HepG2 (cell line): Measurements from ENCODE around the gene CDH1. TPM values are rescaled to one million over a fixed set of nuclear protein-coding genes. Genes with fewer than 3 reads are reported as not detected.

Experiments used
- AHR ChIP-seq: IDR thresholded peaks from 2 replicates; pipeline ENCODE4 v1.6.1; 2018; ENCODE audit warnings: missing genetic modification reagents, missing compliant biosample characterization
- ELF1 ChIP-seq: sonication (generic); formaldehyde crosslinking; IDR thresholded peaks from 2 replicates; pipeline ENCODE4 v1.4.0; 2020; ENCODE audit warnings: missing genetic modification reagents
- NFAT5 ChIP-seq: sonication (generic); formaldehyde crosslinking; IDR thresholded peaks from 2 replicates; pipeline ENCODE4 v1.4.0; 2020; ENCODE audit warnings: missing genetic modification reagents
- NFATC3 ChIP-seq: sonication (generic); formaldehyde crosslinking; IDR thresholded peaks from 2 replicates; pipeline ENCODE4 v1.5.1; 2020; ENCODE audit warnings: mild to moderate bottlenecking, missing genetic modification reagents
- RCOR2 ChIP-seq: IDR thresholded peaks from 2 replicates; pipeline ENCODE4 v1.6.1; 2016; ENCODE audit warnings: missing biosample characterization, missing genetic modification reagents
- RELA ChIP-seq: sonication (generic); formaldehyde crosslinking; IDR thresholded peaks from 2 replicates; pipeline ENCODE4 v1.4.0; 2020; ENCODE audit warnings: missing genetic modification reagents
- XBP1 ChIP-seq: sonication (generic); formaldehyde crosslinking; IDR thresholded peaks from 2 replicates; pipeline ENCODE4 v1.5.0; 2020; ENCODE audit warnings: missing genetic modification reagents
- ZFYVE20 ChIP-seq: sonication (generic); formaldehyde crosslinking; IDR thresholded peaks from 2 replicates; pipeline ENCODE4 v1.8.0; 2023; ENCODE audit warnings: low read depth, mild to moderate bottlenecking, moderate library complexity, missing genetic modification reagents, borderline replicate concordance
- ZNF234 ChIP-seq: sonication (generic); formaldehyde crosslinking; conservative IDR thresholded peaks from 2 replicates; pipeline ENCODE4 v1.5.1; 2020; ENCODE audit warnings: mild to moderate bottlenecking, missing genetic modification reagents
- ZNF367 ChIP-seq: sonication (generic); formaldehyde crosslinking; IDR thresholded peaks from 2 replicates; pipeline ENCODE4 v1.4.0; 2020; ENCODE audit warnings: missing genetic modification reagents, borderline replicate concordance
- ZNF557 ChIP-seq: sonication (generic); formaldehyde crosslinking; IDR thresholded peaks from 2 replicates; pipeline ENCODE4 v1.4.0; 2020; ENCODE audit warnings: missing genetic modification reagents
- ZNF644 ChIP-seq: IDR thresholded peaks from 2 replicates; pipeline ENCODE4 v1.6.1; 2016; ENCODE audit warnings: low read depth
- ZNF780A ChIP-seq: sonication (generic); formaldehyde crosslinking; IDR thresholded peaks from 2 replicates; pipeline ENCODE4 v1.8.0; 2022; ENCODE audit warnings: mild to moderate bottlenecking, missing genetic modification reagents, moderate library complexity
- polyA plus RNA-seq, 8 experiments: library from polyadenylated mRNA; depleted of rRNA in 3 of 8; stranded (reverse) in 7 of 8; unstranded in 1 of 8; fragments of >200 nt; fragmentation: Illumina TruSeq in 4 of 8; extraction: Trizol in 4 of 8; gene quantifications; 2 replicates each; pipeline versions ENCODE4 v1.2.1 to v1.2.3, GENCODE V29; 2011 to 2016; ENCODE audit warnings: low read depth in 4 of 8, missing spikeins in 1 of 8, mixed read lengths in 1 of 8; ENCODE audit not compliant: insufficient read depth in 1 of 8
- total RNA-seq, 5 experiments: library from RNA; depleted of rRNA; stranded (reverse); fragments of >200 nt; fragmentation: Illumina TruSeq; extraction: Trizol; gene quantifications; 2 replicates each; pipeline ENCODE4 v1.2.3, GENCODE V29; 2016; ENCODE audit warnings: low read depth in 1 of 5
- TF ChIP-seq, protein P1 (sequence below): IDR thresholded peaks from 2 replicates; pipeline ENCODE4 v1.6.1; 2018; ENCODE audit warnings: missing genetic modification reagents
- TF ChIP-seq, protein P2 (sequence below): sonication (generic); formaldehyde crosslinking; IDR thresholded peaks from 2 replicates; pipeline ENCODE4 v1.4.0; 2020; ENCODE audit warnings: missing genetic modification reagents, mild to moderate bottlenecking, borderline replicate concordance
- TF ChIP-seq, protein P3 (sequence below): sonication (generic); formaldehyde crosslinking; IDR thresholded peaks from 2 replicates; pipeline ENCODE4 v1.4.0; 2020; ENCODE audit warnings: missing genetic modification reagents, low read depth, mild to moderate bottlenecking, borderline replicate concordance
- TF ChIP-seq, protein P4 (sequence below): sonication (generic); formaldehyde crosslinking; IDR thresholded peaks from 2 replicates; pipeline ENCODE4 v1.4.0; 2020; ENCODE audit warnings: missing genetic modification reagents

CDH1 gene
- total and polyA plus RNA-seq, 2 of the 13 experiments (the other 11 are each of a cell fraction or from before 2014, with no cell fraction given) = 0.95 to 9.8 TPM

GRCh38 chr16:68792465-68793324 is 55.6 kb downstream of the CDH1 start (continued):
- TF ChIP-seq, protein P1, sequence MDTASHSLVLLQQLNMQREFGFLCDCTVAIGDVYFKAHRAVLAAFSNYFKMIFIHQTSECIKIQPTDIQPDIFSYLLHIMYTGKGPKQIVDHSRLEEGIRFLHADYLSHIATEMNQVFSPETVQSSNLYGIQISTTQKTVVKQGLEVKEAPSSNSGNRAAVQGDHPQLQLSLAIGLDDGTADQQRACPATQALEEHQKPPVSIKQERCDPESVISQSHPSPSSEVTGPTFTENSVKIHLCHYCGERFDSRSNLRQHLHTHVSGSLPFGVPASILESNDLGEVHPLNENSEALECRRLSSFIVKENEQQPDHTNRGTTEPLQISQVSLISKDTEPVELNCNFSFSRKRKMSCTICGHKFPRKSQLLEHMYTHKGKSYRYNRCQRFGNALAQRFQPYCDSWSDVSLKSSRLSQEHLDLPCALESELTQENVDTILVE (CRISPR knock-in tag) = peak; percentile 67; the same call in 1 of the 2 replicates
- TF ChIP-seq, protein P2, sequence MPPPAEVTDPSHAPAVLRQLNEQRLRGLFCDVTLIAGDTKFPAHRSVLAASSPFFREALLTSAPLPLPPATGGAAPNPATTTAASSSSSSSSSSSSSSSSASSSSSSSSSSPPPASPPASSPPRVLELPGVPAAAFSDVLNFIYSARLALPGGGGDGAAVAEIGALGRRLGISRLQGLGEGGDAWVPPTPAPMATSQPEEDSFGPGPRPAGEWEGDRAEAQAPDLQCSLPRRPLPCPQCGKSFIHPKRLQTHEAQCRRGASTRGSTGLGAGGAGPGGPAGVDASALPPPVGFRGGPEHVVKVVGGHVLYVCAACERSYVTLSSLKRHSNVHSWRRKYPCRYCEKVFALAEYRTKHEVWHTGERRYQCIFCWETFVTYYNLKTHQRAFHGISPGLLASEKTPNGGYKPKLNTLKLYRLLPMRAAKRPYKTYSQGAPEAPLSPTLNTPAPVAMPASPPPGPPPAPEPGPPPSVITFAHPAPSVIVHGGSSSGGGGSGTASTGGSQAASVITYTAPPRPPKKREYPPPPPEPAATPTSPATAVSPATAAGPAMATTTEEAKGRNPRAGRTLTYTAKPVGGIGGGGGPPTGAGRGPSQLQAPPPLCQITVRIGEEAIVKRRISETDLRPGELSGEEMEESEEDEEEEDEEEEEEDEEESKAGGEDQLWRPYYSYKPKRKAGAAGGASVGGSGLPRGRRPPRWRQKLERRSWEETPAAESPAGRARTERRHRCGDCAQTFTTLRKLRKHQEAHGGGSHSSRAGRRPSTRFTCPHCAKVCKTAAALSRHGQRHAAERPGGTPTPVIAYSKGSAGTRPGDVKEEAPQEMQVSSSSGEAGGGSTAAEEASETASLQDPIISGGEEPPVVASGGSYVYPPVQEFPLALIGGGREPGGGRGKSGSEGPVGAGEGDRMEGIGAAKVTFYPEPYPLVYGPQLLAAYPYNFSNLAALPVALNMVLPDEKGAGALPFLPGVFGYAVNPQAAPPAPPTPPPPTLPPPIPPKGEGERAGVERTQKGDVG (CRISPR knock-in tag) = no peak; the same call in 1 of the 2 replicates
- TF ChIP-seq, protein P3, sequence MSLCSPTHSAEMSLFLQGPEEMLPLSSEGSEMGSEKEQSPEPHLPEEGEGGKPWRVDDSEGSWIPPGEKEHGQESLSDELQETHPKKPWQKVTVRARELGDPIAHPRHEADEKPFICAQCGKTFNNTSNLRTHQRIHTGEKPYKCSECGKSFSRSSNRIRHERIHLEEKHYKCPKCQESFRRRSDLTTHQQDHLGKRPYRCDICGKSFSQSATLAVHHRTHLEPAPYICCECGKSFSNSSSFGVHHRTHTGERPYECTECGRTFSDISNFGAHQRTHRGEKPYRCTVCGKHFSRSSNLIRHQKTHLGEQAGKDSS = no peak; the same call in 1 of the 2 replicates
- TF ChIP-seq NFATC3 (CRISPR knock-in tag) (0 out of 2 replicates have a peak, but pooled peaks have one; percentile 17), ZNF557 (CRISPR knock-in tag) (0 out of 2 replicates have a peak, but pooled peaks have one; percentile 50), ZNF644 (CRISPR knock-in tag) (peak; percentile 83), NFAT5 (CRISPR knock-in tag) (no peak), ZNF234 (CRISPR knock-in tag) (no peak), ZNF780A (CRISPR knock-in tag) (no peak), AHR (CRISPR knock-in tag) (0 out of 2 replicates have a peak, but pooled peaks have one; percentile 44), XBP1 (CRISPR knock-in tag) (no peak), RCOR2 (CRISPR knock-in tag) (peak; percentile 86), ZFYVE20 (CRISPR knock-in tag) (no peak), RELA (0 out of 2 replicates have a peak, but pooled peaks have one; percentile 7), ELF1 (CRISPR knock-in tag) (no peak; the same call in 1 of the 2 replicates), ZNF367 (CRISPR knock-in tag) (no peak)
- TF ChIP-seq, protein P4, sequence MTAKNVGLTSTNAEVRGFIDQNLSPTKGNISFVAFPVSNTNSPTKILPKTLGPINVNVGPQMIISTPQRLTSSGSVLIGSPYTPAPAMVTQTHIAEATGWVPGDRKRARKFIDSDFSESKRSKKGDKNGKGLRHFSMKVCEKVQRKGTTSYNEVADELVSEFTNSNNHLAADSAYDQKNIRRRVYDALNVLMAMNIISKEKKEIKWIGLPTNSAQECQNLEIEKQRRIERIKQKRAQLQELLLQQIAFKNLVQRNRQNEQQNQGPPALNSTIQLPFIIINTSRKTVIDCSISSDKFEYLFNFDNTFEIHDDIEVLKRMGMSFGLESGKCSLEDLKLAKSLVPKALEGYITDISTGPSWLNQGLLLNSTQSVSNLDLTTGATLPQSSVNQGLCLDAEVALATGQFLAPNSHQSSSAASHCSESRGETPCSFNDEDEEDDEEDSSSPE = peak; percentile 49; the same call in 1 of the 2 replicates
